Sigmoid colon (tissue), 4 donors: ENCODE data around the gene SLC12A4.
"Not testable (repeated sequence)": the region's sequence is repeated elsewhere in the genome, so short reads cannot be mapped to it uniquely, and the experiment has no call there.

Experiments
- EP300 ChIP-seq, 4 donors: sonication (generic); formaldehyde crosslinking; IDR thresholded peaks; one replicate each; pipeline ENCODE4 v1.6.1; 2017; ENCODE audit warnings: antibody characterized with exemption in 4 of 4
- TF ChIP-seq, protein P1 (sequence below), 4 experiments: fragments of 450-650 bp in 3 of 4; fragments of 200-600 bp in 1 of 4; IDR thresholded peaks; one replicate each; pipeline ENCODE4 v1.5.1; 2016 to 2019; ENCODE audit warnings: antibody characterized with exemption in 4 of 4, mild to moderate bottlenecking in 3 of 4, moderate library complexity in 2 of 4

DNA sequence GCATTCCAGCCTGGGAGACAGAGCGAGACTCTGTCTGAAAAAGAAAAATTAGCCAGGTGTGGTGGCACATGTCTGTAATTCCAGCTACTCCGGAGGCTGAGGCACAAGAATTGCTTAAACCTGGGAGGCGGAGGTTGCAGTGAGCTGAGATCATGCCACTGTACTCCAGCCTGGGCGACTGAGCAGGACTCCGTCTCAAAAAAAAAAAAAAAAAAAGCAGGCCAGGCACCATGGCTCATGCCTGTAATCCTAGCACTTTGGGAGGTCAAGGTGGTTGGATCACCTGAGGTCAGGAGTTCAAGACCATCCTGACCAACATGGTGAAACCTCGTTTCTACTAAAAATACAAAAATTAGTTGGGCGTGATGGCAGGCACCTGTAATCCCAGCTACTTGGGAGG lies 3.8 kb upstream of the SLC12A4 start:
- TF ChIP-seq, protein P1, sequence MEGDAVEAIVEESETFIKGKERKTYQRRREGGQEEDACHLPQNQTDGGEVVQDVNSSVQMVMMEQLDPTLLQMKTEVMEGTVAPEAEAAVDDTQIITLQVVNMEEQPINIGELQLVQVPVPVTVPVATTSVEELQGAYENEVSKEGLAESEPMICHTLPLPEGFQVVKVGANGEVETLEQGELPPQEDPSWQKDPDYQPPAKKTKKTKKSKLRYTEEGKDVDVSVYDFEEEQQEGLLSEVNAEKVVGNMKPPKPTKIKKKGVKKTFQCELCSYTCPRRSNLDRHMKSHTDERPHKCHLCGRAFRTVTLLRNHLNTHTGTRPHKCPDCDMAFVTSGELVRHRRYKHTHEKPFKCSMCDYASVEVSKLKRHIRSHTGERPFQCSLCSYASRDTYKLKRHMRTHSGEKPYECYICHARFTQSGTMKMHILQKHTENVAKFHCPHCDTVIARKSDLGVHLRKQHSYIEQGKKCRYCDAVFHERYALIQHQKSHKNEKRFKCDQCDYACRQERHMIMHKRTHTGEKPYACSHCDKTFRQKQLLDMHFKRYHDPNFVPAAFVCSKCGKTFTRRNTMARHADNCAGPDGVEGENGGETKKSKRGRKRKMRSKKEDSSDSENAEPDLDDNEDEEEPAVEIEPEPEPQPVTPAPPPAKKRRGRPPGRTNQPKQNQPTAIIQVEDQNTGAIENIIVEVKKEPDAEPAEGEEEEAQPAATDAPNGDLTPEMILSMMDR (IDR thresholded peaks at IDR 0.05): not testable (repeated sequence)
- not testable (repeated sequence) for TF ChIP-seq EP300 (IDR thresholded peaks at IDR 0.05)
